Stomach (tissue), 9 donors: Measurements from ENCODE around the gene HAPSTR1. TPM values are rescaled to one million over a fixed set of nuclear protein-coding genes. Genes with fewer than 3 reads are reported as not detected.
"Not testable (repeated sequence)": the region's sequence is repeated elsewhere in the genome, so short reads cannot be mapped to it uniquely, and the experiment has no call there.

Experiments used
- DNase-seq, 2 donors: peaks; one replicate each; pipeline versions ENCODE4 v3.0.0 to v3.0.0-alpha.2; 2013 to 2019
- H3K27ac ChIP-seq, 5 donors: fragments of 200-600 bp in 4 of 5; sonication (generic) in 4 of 5; one replicate each; pipeline ENCODE4 v1.5.1; 2013 to 2019; ENCODE audit warnings: mild to moderate bottlenecking in 1 of 5, moderate library complexity in 1 of 5
- H3K27me3 ChIP-seq, 3 donors: fragments of 200-600 bp; sonication (generic); one replicate each; pipeline ENCODE4 v1.5.1; 2017 to 2019; ENCODE audit warnings: mixed run types in 1 of 3
- H3K36me3 ChIP-seq, 4 donors: fragments of 200-600 bp; sonication (generic); 1 replicate in 3 of 4; 2 replicates in 1 of 4; pipeline ENCODE4 v1.5.1; 2016 to 2019
- H3K4me1 ChIP-seq, 4 donors: fragments of 200-600 bp; sonication (generic); one replicate each; pipeline ENCODE4 v1.5.1; 2016 to 2019
- H3K4me3 ChIP-seq, 4 donors: fragments of 200-600 bp; sonication (generic) in 3 of 4; one replicate each; pipeline ENCODE4 v1.5.1; 2016 to 2019; ENCODE audit warnings: mild to moderate bottlenecking in 1 of 4
- H3K9me3 ChIP-seq, 4 donors: fragments of 200-600 bp; sonication (generic); one replicate each; pipeline ENCODE4 v1.5.1; 2016 to 2019
- CTCF ChIP-seq, 7 experiments: fragments of 450-650 bp in 4 of 7; fragments of 200-600 bp in 3 of 7; sonication (generic) in 3 of 7; IDR thresholded peaks; one replicate each; pipeline ENCODE4 v1.5.1; 2016 to 2019; ENCODE audit warnings: antibody characterized with exemption in 7 of 7, control low read depth in 2 of 7, mild to moderate bottlenecking in 1 of 7
- EP300 ChIP-seq: sonication (generic); formaldehyde crosslinking; IDR thresholded peaks from one replicate; pipeline ENCODE4 v1.6.1; 2017; ENCODE audit warnings: antibody characterized with exemption
- POLR2A ChIP-seq, 4 donors: fragments of 450-650 bp; IDR thresholded peaks; one replicate each; pipeline ENCODE4 v1.6.1; 2016; ENCODE audit warnings: antibody characterized with exemption in 4 of 4, control low read depth in 2 of 4, mild to moderate bottlenecking in 1 of 4, moderate library complexity in 1 of 4
- POLR2AphosphoS5 ChIP-seq, 3 donors: sonication (generic); formaldehyde crosslinking; IDR thresholded peaks; one replicate each; pipeline ENCODE4 v1.6.1; 2016; ENCODE audit warnings: antibody characterized with exemption in 3 of 3
- WGBS, 5 donors: extraction: QIAGEN DNeasy Blood & Tissue Kit in 3 of 5; methylation state at CpG; one replicate each; pipeline versions ENCODE4 v1.1.5 to v1.1.7; 2013 to 2018; 5-methylcytosine and 5-hydroxymethylcytosine counted together
- intact Hi-C: fragments of 100-400 bp; cut with DNase I; formaldehyde crosslinking; loops from one replicate; pipeline ENCODE4 v1.15.1; 2023; ENCODE audit warnings: low total_unique reads
- polyA plus RNA-seq, 3 donors: library from polyadenylated mRNA; stranded (reverse); fragments of 200-250 nt; gene quantifications; one replicate each; pipeline ENCODE4 v1.2.3, GENCODE V29; 2013
- total RNA-seq, 5 donors: library from RNA; depleted of rRNA; stranded (reverse); fragments of >200 nt; gene quantifications; one replicate each; pipeline versions ENCODE4 v1.1.0 to v1.2.3, GENCODE V29; 2014 to 2016
- donor health status: healthy with polysubstance abuse.
- donor health status: Bipolar disorder and iron deficiency.
- donor health status: healthy.

Gene HAPSTR1
- total and polyA plus RNA-seq, 8 donors = 6.6 to 84.1 (median 37.4) TPM

DNA sequence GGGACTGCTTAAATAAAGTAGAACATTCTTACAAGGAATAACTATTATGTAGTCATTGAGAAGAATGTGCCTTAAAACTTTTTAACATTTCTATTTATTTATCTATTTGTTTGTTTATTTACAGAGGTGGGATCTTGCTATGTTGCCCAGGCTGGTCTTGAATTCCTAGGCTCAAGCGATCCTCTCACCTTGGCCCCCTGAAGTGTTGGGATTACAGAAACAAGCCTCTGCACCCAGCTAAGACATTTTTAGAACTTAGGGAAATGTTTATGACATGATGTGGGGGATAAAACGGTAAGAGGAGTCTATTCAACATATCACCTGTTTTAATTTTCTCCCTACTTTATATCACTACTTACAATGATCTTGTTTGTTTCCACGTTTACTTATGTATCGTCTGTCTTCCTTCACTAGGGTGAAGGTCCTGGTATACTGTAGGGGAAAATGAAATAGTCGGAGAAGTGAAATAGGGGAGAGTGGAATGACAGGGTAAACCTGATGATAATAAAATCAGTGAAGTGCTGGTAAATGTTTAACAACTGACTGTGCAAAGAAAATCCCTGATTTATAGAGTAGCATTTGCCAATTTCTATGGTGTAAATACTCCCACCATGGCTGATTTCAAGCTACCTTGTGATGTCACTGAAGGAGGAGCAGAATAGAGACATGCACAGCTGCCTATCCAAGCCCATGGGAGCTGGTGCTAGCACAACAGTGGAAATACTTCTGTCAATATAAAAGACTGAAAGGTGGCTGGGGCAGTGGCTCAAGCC, 16.0 kb upstream of the HAPSTR1 start:
- H3K4me1 ChIP-seq = no peaks in the 10 kb centered on the region
- no peak overlapping the region for H3K4me3 ChIP-seq
- H3K36me3 ChIP-seq = no peaks in the 10 kb centered on the region
- no peak overlapping the region for H3K27ac ChIP-seq
- no peak for TF ChIP-seq POLR2A (IDR thresholded peaks at IDR 0.05)
- TF ChIP-seq POLR2AphosphoS5 (IDR thresholded peaks at IDR 0.05) = no peak
- TF ChIP-seq CTCF (IDR thresholded peaks at IDR 0.05) = no peak
- TF ChIP-seq EP300 = no peak
- H3K27me3 ChIP-seq = no peaks in the 10 kb centered on the region
- DNase-seq = no peak
- 60 to 72% (median 66%) methylated on average over 5 of the region's 5 CpGs for WGBS, 5 donors
- peaks cover 0 to 4% (median 0%) of the 10 kb centered on the region in 4 donors for H3K9me3 ChIP-seq
- intact Hi-C loops = no loop called here

DNA sequence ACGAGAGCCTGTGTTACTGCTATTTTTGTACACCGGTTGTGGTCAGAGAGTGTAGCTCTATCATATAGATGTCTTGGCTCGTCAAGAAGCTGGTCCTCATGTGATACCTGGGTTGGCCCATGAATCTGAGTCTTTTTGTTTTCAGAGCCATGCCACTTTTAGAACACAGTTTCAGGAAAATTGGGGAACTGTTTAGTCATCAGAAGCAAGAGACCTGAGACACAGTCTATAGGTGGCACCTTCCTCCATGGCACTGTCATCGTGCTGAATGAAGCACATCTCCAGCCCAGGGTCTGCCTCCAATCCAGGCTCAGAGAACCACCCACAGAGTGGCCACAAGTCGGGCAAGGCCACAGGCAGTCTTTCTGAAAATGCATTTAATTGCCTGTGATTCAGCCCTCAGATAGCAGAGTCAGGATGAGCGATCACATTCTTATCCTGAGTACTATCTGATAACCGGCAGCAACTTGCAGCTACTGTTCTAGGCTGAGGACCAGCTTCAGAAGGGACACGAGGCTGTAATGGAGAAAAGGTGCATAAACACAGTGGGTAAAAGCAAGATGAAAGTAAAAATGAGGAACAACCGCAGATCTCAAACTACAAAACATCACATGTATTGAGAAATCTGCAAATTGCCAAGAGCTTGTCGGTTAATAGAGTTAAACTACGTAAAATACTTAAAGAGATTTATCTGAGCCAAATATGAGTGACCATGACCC, 14.2 kb upstream of the HAPSTR1 start:
- H3K4me3 ChIP-seq = no peak overlapping the region
- 76 to 82% (median 80%) methylated on average over 11 of the region's 11 CpGs for WGBS, 5 donors
- no peak for DNase-seq
- H3K4me1 ChIP-seq = no peaks in the 10 kb centered on the region
- no peak for TF ChIP-seq POLR2AphosphoS5 (IDR thresholded peaks at IDR 0.05)
- TF ChIP-seq EP300 = no peak
- no peak for TF ChIP-seq CTCF (IDR thresholded peaks at IDR 0.05)
- no peak for TF ChIP-seq POLR2A (IDR thresholded peaks at IDR 0.05)
- H3K27me3 ChIP-seq = no peaks in the 10 kb centered on the region
- intact Hi-C loops = no loop called here
- H3K36me3 ChIP-seq = no peaks in the 10 kb centered on the region
- peak overlapping the region in 2 of 5 donors; percentile 53 to 66 for H3K27ac ChIP-seq
- peaks cover 0 to 4% (median 0%) of the 10 kb centered on the region in 4 donors for H3K9me3 ChIP-seq

DNA sequence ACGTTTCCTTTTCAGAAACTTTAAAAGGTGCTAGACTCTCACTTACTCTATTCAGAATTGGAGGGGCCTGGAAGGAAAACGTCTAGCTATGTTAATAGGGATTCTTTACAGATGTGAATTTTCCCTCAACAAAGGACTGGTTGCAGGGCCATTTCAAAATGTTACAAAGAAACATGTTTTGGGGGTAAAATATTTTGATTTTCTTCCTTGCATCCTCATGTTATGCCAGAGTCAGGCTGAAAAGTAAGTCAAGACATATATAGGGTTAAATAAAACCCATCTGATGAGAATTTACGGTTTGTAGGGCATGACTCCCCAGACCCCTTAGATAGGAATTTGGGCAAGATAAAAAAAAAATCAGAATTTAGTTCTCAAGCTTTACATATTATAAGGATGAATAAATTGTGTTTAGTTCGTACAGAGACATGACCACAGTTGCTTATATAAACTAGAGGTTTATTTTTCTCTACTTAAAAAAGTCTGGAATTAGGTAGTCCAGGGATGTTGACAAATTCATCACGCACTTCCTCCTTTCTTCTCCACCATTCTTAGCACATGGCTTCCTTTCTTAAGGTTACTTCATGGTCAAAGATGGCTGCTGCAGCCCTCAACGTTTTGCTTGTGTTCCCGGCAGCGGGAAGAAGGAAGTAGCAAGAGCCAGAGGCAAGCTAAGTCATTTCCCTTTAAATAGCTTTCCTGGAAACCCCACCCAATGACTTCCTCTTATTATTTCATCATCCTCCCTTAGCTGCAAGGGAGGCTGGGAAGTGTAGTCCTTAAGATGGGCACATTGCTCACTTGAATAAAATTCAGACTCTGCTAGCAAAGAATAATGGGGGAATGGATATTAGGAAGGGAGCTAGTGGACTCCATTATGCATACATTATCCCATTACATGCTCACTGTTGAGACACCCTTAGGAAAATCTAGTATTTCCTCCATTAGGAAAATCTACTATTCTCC, 12.7 kb upstream of the HAPSTR1 start:
- H3K36me3 ChIP-seq, H3K4me1 ChIP-seq, intact Hi-C loops, H3K4me3 ChIP-seq, H3K9me3 ChIP-seq, H3K27me3 ChIP-seq: not testable (repeated sequence)
- WGBS, 5 donors = 52 to 72% (median 68%) methylated on average over 8 of the region's 8 CpGs
- DNase-seq = peak in 1 of 2 donors; percentile 71
- peak; percentile 5 to 81 (median 76) for TF ChIP-seq POLR2AphosphoS5 (IDR thresholded peaks at IDR 0.05)
- H3K27ac ChIP-seq = peak overlapping the region in 3 of 5 donors; percentile 7 to 66 (median 53)

GRCh38 chr16:9079430-9079812, 12.0 kb upstream of the HAPSTR1 start:
- WGBS, 5 donors = 78 to 98% (median 93%) methylated on average over 4 of the region's 4 CpGs
- TF ChIP-seq POLR2A (IDR thresholded peaks at IDR 0.05) (no peak), CTCF (IDR thresholded peaks at IDR 0.05) (no peak), EP300 (no peak), POLR2AphosphoS5 (IDR thresholded peaks at IDR 0.05) (no peak)
- no peak for DNase-seq

More at GRCh38 chr16:9079430-9079812, 12.0 kb upstream of the HAPSTR1 start:
- Histone ChIP-seq H3K4me1 (no peaks in the 10 kb centered on the region), H3K4me3 (no peak overlapping the region), H3K36me3 (no peaks in the 10 kb centered on the region), H3K27ac (no peak overlapping the region), H3K9me3 (peaks cover 0 to 4% (median 0%) of the 10 kb centered on the region in 4 donors), H3K27me3 (no peaks in the 10 kb centered on the region)
- intact Hi-C loops = no loop called here
